ENCODE results near the gene CWH43. TPM values are rescaled to one million over a fixed set of nuclear protein-coding genes. Genes with fewer than 3 reads are reported as not detected.
A peak's percentile ranks its signal among the peaks of the same experiment; 100 is the strongest.
"Not testable (repeated sequence)": the region's sequence is repeated elsewhere in the genome, so short reads cannot be mapped to it uniquely, and the experiment has no call there.

The CWH43 gene
- total and polyA plus RNA-seq, 5 experiments from 2014 or later: not detected

GRCh38 chr4:48984005-48984404 is 2.1 kb upstream of the CWH43 start:
- POLR2A ChIA-PET, H3K27ac Mint-ChIP-seq, H3K4me1 Mint-ChIP-seq, H3K4me3 Mint-ChIP-seq, DNase-seq, ATAC-seq, H3K36me3 Mint-ChIP-seq: not testable (repeated sequence)
- peaks cover 35 to 59% (median 46%) of the 10 kb centered on the region in 5 donors for H3K27me3 Mint-ChIP-seq
- H3K9me3 Mint-ChIP-seq: peaks cover 0 to 20% (median 3%) of the 10 kb centered on the region in 9 donors

GRCh38 chr4:48985602-48985975 is 486 bp upstream of the CWH43 start:
- no peak overlapping the region for H3K4me3 Mint-ChIP-seq
- POLR2A ChIA-PET: interaction anchor here (0.5 kb wide), 1 partner anchor 1008 kb away, joined by 3 read pairs; no protein-coding TSS in a partner anchor
- H3K27me3 Mint-ChIP-seq: peaks cover 38 to 60% (median 43%) of the 10 kb centered on the region in 5 donors
- no peak overlapping the region for H3K27ac Mint-ChIP-seq
- peaks cover 0 to 20% (median 3%) of the 10 kb centered on the region in 9 donors for H3K9me3 Mint-ChIP-seq
- no peaks in the 10 kb centered on the region for H3K4me1 Mint-ChIP-seq
- DNase-seq: no peak
- H3K36me3 Mint-ChIP-seq: peaks cover 0 to 2% (median 0%) of the 10 kb centered on the region in 3 donors
- ATAC-seq: no peak

GRCh38 chr4:48986654-48987164 is 634 bp downstream of the CWH43 start:
- Mint-ChIP-seq H3K27ac (no peak overlapping the region), H3K4me3 (no peak overlapping the region), H3K27me3 (peaks cover 41 to 66% (median 46%) of the 10 kb centered on the region in 5 donors), H3K9me3 (peaks cover 0 to 20% (median 3%) of the 10 kb centered on the region in 9 donors), H3K4me1 (no peaks in the 10 kb centered on the region), H3K36me3 (peaks cover 0 to 2% (median 0%) of the 10 kb centered on the region in 3 donors)
- ATAC-seq (no peak), DNase-seq (no peak)
- POLR2A ChIA-PET: no interaction called here

GRCh38 chr4:48989461-48990203 is 3.6 kb downstream of the CWH43 start:
- ATAC-seq (no peak), DNase-seq (no peak)
- Mint-ChIP-seq H3K4me1 (no peaks in the 10 kb centered on the region), H3K9me3 (peaks cover 0 to 7% (median 0%) of the 10 kb centered on the region in 9 donors), H3K4me3 (no peak overlapping the region), H3K36me3 (peaks cover 0 to 2% (median 0%) of the 10 kb centered on the region in 3 donors), H3K27me3 (peaks cover 20 to 41% (median 33%) of the 10 kb centered on the region in 5 donors), H3K27ac (no peak overlapping the region)
- POLR2A ChIA-PET: no interaction called here

GRCh38 chr4:48991357-48991756 is 5.3 kb downstream of the CWH43 start:
- DNase-seq: no peak
- POLR2A ChIA-PET: no interaction called here
- H3K9me3 Mint-ChIP-seq: peaks cover 0 to 7% (median 0%) of the 10 kb centered on the region in 9 donors
- ATAC-seq: no peak
- H3K27me3 Mint-ChIP-seq: peaks cover 22 to 48% (median 32%) of the 10 kb centered on the region in 5 donors
- peaks cover 0 to 2% (median 0%) of the 10 kb centered on the region in 3 donors for H3K36me3 Mint-ChIP-seq
- H3K27ac Mint-ChIP-seq: no peak overlapping the region
- no peaks in the 10 kb centered on the region for H3K4me1 Mint-ChIP-seq
- no peak overlapping the region for H3K4me3 Mint-ChIP-seq

- Mint-ChIP-seq H3K27me3 (peaks cover 20 to 59% (median 25%) of the 10 kb centered on the region in 5 donors), H3K27ac (no peak overlapping the region), H3K36me3 (no peaks in the 10 kb centered on the region), H3K4me3 (no peak overlapping the region), H3K4me1 (no peaks in the 10 kb centered on the region), H3K9me3 (peaks cover 0 to 8% (median 2%) of the 10 kb centered on the region in 9 donors)
- ATAC-seq (no peak), DNase-seq (no peak)
- POLR2A ChIA-PET: no interaction called here
Measured at GRCh38 chr4:48997962-48998361, 11.9 kb downstream of the CWH43 start.

- POLR2A ChIA-PET: no interaction called here
- peaks cover 20 to 61% (median 25%) of the 10 kb centered on the region in 5 donors for H3K27me3 Mint-ChIP-seq
- H3K27ac Mint-ChIP-seq: no peak overlapping the region
- no peak overlapping the region for H3K4me3 Mint-ChIP-seq
- peaks cover 0 to 8% (median 2%) of the 10 kb centered on the region in 9 donors for H3K9me3 Mint-ChIP-seq
- no peaks in the 10 kb centered on the region for H3K36me3 Mint-ChIP-seq
- no peaks in the 10 kb centered on the region for H3K4me1 Mint-ChIP-seq
- DNase-seq (no peak), ATAC-seq (no peak)
Measured at GRCh38 chr4:48998440-48998839, 12.4 kb downstream of the CWH43 start.

- POLR2A ChIA-PET: no interaction called here
- no peak for DNase-seq
- H3K27me3 Mint-ChIP-seq: peaks cover 15 to 45% (median 16%) of the 10 kb centered on the region in 5 donors
- no peaks in the 10 kb centered on the region for H3K4me1 Mint-ChIP-seq
- no peak for ATAC-seq
- H3K9me3 Mint-ChIP-seq: peaks cover 0 to 8% (median 2%) of the 10 kb centered on the region in 9 donors
- H3K36me3 Mint-ChIP-seq: no peaks in the 10 kb centered on the region
- H3K4me3 Mint-ChIP-seq: no peak overlapping the region
- no peak overlapping the region for H3K27ac Mint-ChIP-seq
Measured at GRCh38 chr4:49000806-49001205, 14.7 kb downstream of the CWH43 start.

- Mint-ChIP-seq H3K4me3 (no peak overlapping the region), H3K9me3 (peaks cover 0 to 8% (median 2%) of the 10 kb centered on the region in 9 donors), H3K4me1 (no peaks in the 10 kb centered on the region), H3K27ac (no peak overlapping the region), H3K27me3 (peaks cover 13 to 42% (median 15%) of the 10 kb centered on the region in 5 donors), H3K36me3 (no peaks in the 10 kb centered on the region)
- ATAC-seq (no peak), DNase-seq (no peak)
- POLR2A ChIA-PET: no interaction called here
Measured at GRCh38 chr4:49002931-49003330, 16.9 kb downstream of the CWH43 start.

GRCh38 chr4:49018718-49019295 is 32.7 kb downstream of the CWH43 start:
- ATAC-seq: no peak
- no peak overlapping the region for H3K27ac Mint-ChIP-seq
- POLR2A ChIA-PET: no interaction called here
- peaks cover 2 to 16% (median 11%) of the 10 kb centered on the region in 5 donors for H3K27me3 Mint-ChIP-seq
- no peak overlapping the region for H3K4me3 Mint-ChIP-seq
- H3K36me3 Mint-ChIP-seq: peaks cover 0 to 11% (median under 1%) of the 10 kb centered on the region in 3 donors
- no peaks in the 10 kb centered on the region for H3K4me1 Mint-ChIP-seq
- DNase-seq: no peak
- H3K9me3 Mint-ChIP-seq: peaks cover 0 to 33% (median 13%) of the 10 kb centered on the region in 9 donors

- ATAC-seq (no peak), DNase-seq (no peak)
- Mint-ChIP-seq H3K9me3 (peaks cover 0 to 2% (median 0%) of the 10 kb centered on the region in 9 donors), H3K27ac (peak overlapping the region in 1 of 10 donors; percentile 60), H3K4me3 (no peak overlapping the region), H3K36me3 (no peaks in the 10 kb centered on the region), H3K27me3 (peaks cover 14 to 65% (median 20%) of the 10 kb centered on the region in 5 donors), H3K4me1 (no peaks in the 10 kb centered on the region)
- POLR2A ChIA-PET: no interaction called here
Measured at GRCh38 chr4:49032440-49033161, 46.5 kb downstream of the CWH43 start.

- ATAC-seq: no peak
- H3K4me1 Mint-ChIP-seq: no peaks in the 10 kb centered on the region
- no peaks in the 10 kb centered on the region for H3K36me3 Mint-ChIP-seq
- POLR2A ChIA-PET: no interaction called here
- no peak overlapping the region for H3K4me3 Mint-ChIP-seq
- DNase-seq: no peak
- no peak overlapping the region for H3K27ac Mint-ChIP-seq
- H3K9me3 Mint-ChIP-seq: no peaks in the 10 kb centered on the region
- peaks cover 8 to 36% (median 12%) of the 10 kb centered on the region in 5 donors for H3K27me3 Mint-ChIP-seq
Measured at GRCh38 chr4:49036528-49036927, 50.5 kb downstream of the CWH43 start.

GRCh38 chr4:49044270-49044669 is 58.2 kb downstream of the CWH43 start:
- Mint-ChIP-seq H3K4me1 (no peaks in the 10 kb centered on the region), H3K27me3 (peaks cover 8 to 45% (median 20%) of the 10 kb centered on the region in 5 donors), H3K9me3 (peaks cover 0 to 2% (median 0%) of the 10 kb centered on the region in 9 donors), H3K4me3 (no peak overlapping the region), H3K27ac (no peak overlapping the region), H3K36me3 (no peaks in the 10 kb centered on the region)
- POLR2A ChIA-PET: no interaction called here
- ATAC-seq (no peak), DNase-seq (no peak)

Measured in naive thymus-derived CD8-positive, alpha-beta T cell (primary cell).